Stimulated activated naive B cell treated with anti-CD40 and anti-IgM and Interleukin-4, amounts not matched to agents 10 μg/mL and 1 μg/mL and 100 μg/mL, for 72 hours (primary cell): ENCODE data around the gene HEG1.
A peak's percentile ranks its signal among the peaks of the same experiment; 100 is the strongest.

Source experiments
- ATAC-seq, 2 donors: fragments of 150-1000 bp; cut with Tn5 transposase; replicated peaks; 2 replicates each; pipeline ENCODE4 v1.10.0; 2021; ENCODE audit warnings: moderate library complexity in 1 of 2
- DNase-seq: peaks from one replicate; pipeline ENCODE4 v3.0.0; 2021
- H3K27ac Mint-ChIP-seq: one replicate; pipeline ENCODE4 v1.8.0; 2022; ENCODE audit warnings: mild to moderate bottlenecking, mixed read lengths
- H3K27me3 Mint-ChIP-seq, 2 donors: one replicate each; pipeline ENCODE4 v1.8.0; 2022; ENCODE audit warnings: mixed read lengths in 2 of 2
- H3K36me3 Mint-ChIP-seq, 2 donors: one replicate each; pipeline ENCODE4 v1.8.0; 2022; ENCODE audit warnings: mixed read lengths in 2 of 2, mild to moderate bottlenecking in 1 of 2
- H3K4me1 Mint-ChIP-seq, 2 donors: one replicate each; pipeline ENCODE4 v1.8.0; 2022; ENCODE audit warnings: mixed read lengths in 2 of 2, mild to moderate bottlenecking in 1 of 2
- H3K4me3 Mint-ChIP-seq, 2 donors: one replicate each; pipeline ENCODE4 v1.8.0; 2022; ENCODE audit warnings: mild to moderate bottlenecking in 2 of 2, mixed read lengths in 2 of 2, moderate library complexity in 1 of 2
- H3K9me3 Mint-ChIP-seq, 2 donors: one replicate each; pipeline ENCODE4 v1.8.0; 2022; ENCODE audit warnings: mixed read lengths in 2 of 2, mild to moderate bottlenecking in 1 of 2

HEG1 gene

DNA sequence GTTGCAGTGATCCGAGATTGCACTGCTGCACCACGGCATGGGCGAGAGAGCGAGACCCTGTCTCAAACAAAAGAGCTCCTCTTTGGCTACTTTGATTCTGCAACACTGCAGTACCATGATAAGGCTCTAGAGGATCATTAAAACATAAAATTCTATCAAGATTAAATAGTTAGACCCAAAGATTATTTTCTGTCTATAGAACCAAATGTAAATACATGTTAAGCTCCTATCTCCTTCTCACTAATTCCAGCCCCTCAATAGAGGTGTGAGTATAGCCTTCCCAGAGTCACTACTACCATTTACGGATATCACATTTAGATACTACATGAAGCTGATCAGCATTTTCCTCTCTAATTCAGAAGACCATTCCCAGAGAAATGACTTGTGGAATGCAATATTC is 116.9 kb downstream of the HEG1 start:
- no peaks in the 10 kb centered on the region for H3K36me3 Mint-ChIP-seq
- no peak overlapping the region for H3K4me3 Mint-ChIP-seq
- H3K27ac Mint-ChIP-seq, result no peak overlapping the region
- ATAC-seq, result no peak
- H3K4me1 Mint-ChIP-seq, result no peaks in the 10 kb centered on the region
- DNase-seq, result no peak
- peaks cover 17 to 18% of the 10 kb centered on the region in 2 donors for H3K27me3 Mint-ChIP-seq
- H3K9me3 Mint-ChIP-seq, result no peaks in the 10 kb centered on the region

GRCh38 chr3:124937049-124937448 is 118.7 kb downstream of the HEG1 start:
- DNase-seq (no peak), ATAC-seq (no peak)
- Mint-ChIP-seq H3K36me3 (no peaks in the 10 kb centered on the region), H3K9me3 (no peaks in the 10 kb centered on the region), H3K4me3 (no peak overlapping the region), H3K27me3 (peaks cover 21 to 30% of the 10 kb centered on the region in 2 donors), H3K27ac (no peak overlapping the region), H3K4me1 (no peaks in the 10 kb centered on the region)

- no peak overlapping the region for H3K4me3 Mint-ChIP-seq
- no peaks in the 10 kb centered on the region for H3K36me3 Mint-ChIP-seq
- no peaks in the 10 kb centered on the region for H3K4me1 Mint-ChIP-seq
- H3K27me3 Mint-ChIP-seq, result peaks cover 21 to 30% of the 10 kb centered on the region in 2 donors
- ATAC-seq (no peak), DNase-seq (no peak)
- no peak overlapping the region for H3K27ac Mint-ChIP-seq
- no peaks in the 10 kb centered on the region for H3K9me3 Mint-ChIP-seq
These were observed 119.8 kb downstream of the HEG1 start for GRCh38 chr3:124935794-124936542.

DNA sequence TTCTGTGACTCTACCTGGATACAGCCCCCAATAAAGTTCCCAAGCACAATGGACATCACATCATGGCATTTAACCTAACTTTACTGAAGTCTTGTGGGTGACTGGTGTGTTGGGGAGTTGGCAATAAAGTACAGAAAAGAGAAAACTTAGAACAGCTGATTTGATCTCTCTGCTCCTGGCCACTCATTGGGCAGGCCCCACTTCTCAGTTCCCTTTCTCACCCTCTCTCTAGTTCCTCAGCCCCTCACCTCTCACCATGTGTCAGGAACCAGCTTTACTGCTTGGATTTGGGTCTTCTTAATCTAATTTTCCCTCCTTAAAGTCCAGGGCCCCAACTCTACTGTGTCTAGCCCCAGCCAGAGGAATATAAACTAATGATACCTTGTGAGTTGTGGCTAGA is 120.5 kb downstream of the HEG1 start:
- H3K36me3 Mint-ChIP-seq, result no peaks in the 10 kb centered on the region

DNA sequence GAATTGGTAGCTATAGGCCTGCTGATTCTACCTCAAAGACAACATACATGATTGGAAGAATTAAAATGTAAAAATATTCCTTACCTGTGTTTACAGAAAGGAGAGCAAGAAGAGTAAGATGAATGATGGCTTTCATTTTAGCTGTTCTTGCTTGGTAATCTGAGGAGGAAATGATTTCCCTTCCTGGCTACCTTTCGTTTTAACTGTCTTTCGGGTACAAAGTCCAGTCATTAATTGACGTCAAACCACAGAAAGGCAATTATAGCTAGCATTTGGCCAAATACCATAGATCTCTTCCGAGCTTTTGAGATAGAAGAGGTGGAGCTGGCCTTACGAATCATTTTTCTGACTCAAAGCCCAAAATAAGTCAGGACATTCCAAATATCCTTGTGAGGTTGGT is 121.2 kb downstream of the HEG1 start, which contains the start of gene MUC13:
Gene MUC13 (minus strand): TSS at position 175 of the 400 bp plus-strand sequence. CDS start 39 bp downstream, at position 136.
- no peak within 1 kb of the TSS for H3K27ac Mint-ChIP-seq
- no peaks in the 10 kb centered on the region for H3K36me3 Mint-ChIP-seq

More for the DNA sequence above, 120.5 kb downstream of the HEG1 start:
- Mint-ChIP-seq H3K27me3 (peaks cover 21 to 30% of the 10 kb centered on the region in 2 donors), H3K27ac (no peak overlapping the region), H3K9me3 (no peaks in the 10 kb centered on the region), H3K4me1 (no peaks in the 10 kb centered on the region), H3K4me3 (no peak overlapping the region)
- peak; percentile 67 to 76 for ATAC-seq
- DNase-seq, result no peak

DNA sequence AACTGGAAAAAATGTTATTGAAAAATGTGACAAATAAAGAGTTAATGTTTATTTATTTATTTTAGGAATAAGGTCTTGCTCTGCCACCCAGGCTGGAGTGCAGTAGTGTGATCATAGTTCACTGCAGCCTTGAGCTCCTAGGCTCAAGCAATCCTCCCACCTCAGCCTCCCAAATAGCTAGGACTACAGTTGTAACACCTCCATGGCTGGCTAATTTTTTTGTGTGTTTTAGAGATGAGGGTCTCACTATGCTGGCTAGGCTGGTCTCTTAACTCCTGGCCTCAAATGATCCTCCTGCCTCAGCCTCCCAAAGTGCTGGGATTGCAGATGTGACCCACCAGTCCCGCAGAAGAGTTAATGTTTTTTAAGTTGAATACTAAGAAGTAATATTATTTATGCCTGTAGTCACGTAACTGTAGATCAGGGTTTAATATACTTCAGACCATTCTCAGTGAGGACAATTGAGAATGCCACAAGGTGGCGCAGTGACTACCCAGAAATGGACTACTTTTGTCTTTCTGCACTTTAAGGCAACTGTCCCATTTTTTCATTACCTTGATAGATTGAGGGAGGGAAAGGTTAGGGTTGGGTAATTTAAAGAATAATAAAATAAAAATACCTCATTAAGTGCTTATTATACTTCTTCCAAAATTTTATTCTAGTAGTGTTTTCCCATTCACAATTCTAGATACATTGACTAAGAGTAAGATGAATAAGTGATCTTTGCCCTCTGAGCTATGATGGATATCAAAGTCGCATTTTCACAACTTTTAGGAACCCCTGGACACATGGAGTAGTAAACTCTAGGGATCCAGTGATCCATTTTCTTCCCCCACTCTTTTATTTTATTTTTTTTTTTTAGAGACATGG is 127.2 kb downstream of the HEG1 start:
- H3K27me3 Mint-ChIP-seq, result peaks cover 10 to 12% of the 10 kb centered on the region in 2 donors
- DNase-seq, result peak; percentile 38
- ATAC-seq, result peak; percentile 62 to 67
- no peaks in the 10 kb centered on the region for H3K4me1 Mint-ChIP-seq
- no peak overlapping the region for H3K27ac Mint-ChIP-seq
- H3K36me3 Mint-ChIP-seq, result no peaks in the 10 kb centered on the region
- no peaks in the 10 kb centered on the region for H3K9me3 Mint-ChIP-seq
- H3K4me3 Mint-ChIP-seq, result no peak overlapping the region

More for the DNA sequence above, 121.2 kb downstream of the HEG1 start, which contains the start of gene MUC13:
- no peaks in the 10 kb centered on the region for H3K4me1 Mint-ChIP-seq
- no peak within 1 kb of the TSS for H3K4me3 Mint-ChIP-seq
- H3K27me3 Mint-ChIP-seq, result peaks cover 16 to 23% of the 10 kb centered on the region in 2 donors
- DNase-seq (no peak), ATAC-seq (no peak)
- no peaks in the 10 kb centered on the region for H3K9me3 Mint-ChIP-seq

- H3K36me3 Mint-ChIP-seq, result no peaks in the 10 kb centered on the region
These were observed 128.2 kb downstream of the HEG1 start for GRCh38 chr3:124927574-124928045.

DNA sequence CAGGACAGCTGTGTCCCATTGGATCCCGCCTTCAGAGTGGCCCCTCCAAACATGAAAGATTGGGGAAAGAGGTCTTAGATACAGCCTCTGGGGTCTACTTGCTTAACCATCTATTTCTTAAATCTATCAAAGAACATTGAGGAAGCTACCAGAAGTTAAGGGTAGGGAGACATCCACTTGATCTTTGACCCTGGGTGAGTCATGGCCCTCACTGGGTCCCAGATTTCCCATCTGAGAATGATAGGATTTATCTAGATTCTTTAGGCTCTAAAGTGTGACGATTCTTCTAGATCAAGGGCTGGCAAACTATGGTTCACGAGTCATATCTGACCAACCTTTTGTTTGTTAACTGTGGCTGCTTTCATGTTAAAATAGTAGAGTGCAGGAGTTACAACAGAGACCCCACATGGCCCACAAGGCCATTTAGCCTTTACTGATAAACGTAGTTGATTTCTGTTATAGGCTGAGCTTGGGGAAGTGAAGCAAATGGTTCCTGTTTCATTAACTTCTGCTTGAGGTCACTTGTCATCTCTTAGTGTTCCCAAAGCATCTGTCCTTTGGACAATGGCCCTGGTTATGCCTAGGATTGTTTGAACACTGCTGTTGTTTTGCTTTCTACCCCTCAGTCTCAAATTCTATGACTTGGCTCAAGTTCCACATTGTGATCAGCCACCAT is 129.2 kb downstream of the HEG1 start:
- Mint-ChIP-seq H3K27ac (no peak overlapping the region), H3K36me3 (no peaks in the 10 kb centered on the region), H3K4me3 (no peak overlapping the region), H3K9me3 (no peaks in the 10 kb centered on the region), H3K4me1 (no peaks in the 10 kb centered on the region), H3K27me3 (peaks cover 0 to 9% of the 10 kb centered on the region in 2 donors)
- DNase-seq (no peak), ATAC-seq (peak in 1 of 2 donors; percentile 33)

More at GRCh38 chr3:124927574-124928045, 128.2 kb downstream of the HEG1 start:
- H3K4me1 Mint-ChIP-seq, result no peaks in the 10 kb centered on the region
- ATAC-seq (no peak), DNase-seq (no peak)
- no peak overlapping the region for H3K4me3 Mint-ChIP-seq
- H3K9me3 Mint-ChIP-seq, result no peaks in the 10 kb centered on the region
- peaks cover 2 to 9% of the 10 kb centered on the region in 2 donors for H3K27me3 Mint-ChIP-seq
- no peak overlapping the region for H3K27ac Mint-ChIP-seq

DNA sequence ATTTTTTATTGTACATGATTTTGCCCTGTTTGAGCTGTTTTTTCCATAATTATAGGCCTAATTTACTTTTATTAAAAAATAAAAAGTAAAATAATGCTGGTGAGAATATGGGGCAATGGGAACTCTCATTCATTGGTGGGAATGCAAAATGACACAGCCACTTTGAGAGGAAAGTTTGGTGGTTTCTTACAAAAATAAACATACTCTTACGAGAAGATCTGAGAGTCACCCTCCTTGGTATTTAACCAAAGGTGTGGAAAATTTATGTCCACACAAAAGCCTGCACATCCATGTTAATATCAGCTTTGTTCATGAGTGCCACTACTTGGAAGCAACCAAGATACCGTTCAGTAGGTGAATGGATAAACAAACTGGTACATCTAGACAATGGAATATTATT is 131.1 kb downstream of the HEG1 start:
- ATAC-seq (no peak), DNase-seq (no peak)
- Mint-ChIP-seq H3K27me3 (peaks cover 0 to 10% of the 10 kb centered on the region in 2 donors), H3K27ac (no peak overlapping the region), H3K4me3 (no peak overlapping the region), H3K4me1 (no peaks in the 10 kb centered on the region), H3K36me3 (no peaks in the 10 kb centered on the region), H3K9me3 (no peaks in the 10 kb centered on the region)

GRCh38 chr3:124923833-124924232 is 132.0 kb downstream of the HEG1 start:
- no peak overlapping the region for H3K27ac Mint-ChIP-seq
- no peaks in the 10 kb centered on the region for H3K36me3 Mint-ChIP-seq
- peaks cover 3 to 17% of the 10 kb centered on the region in 2 donors for H3K27me3 Mint-ChIP-seq
- H3K4me3 Mint-ChIP-seq, result no peak overlapping the region
- no peaks in the 10 kb centered on the region for H3K4me1 Mint-ChIP-seq
- no peak for ATAC-seq
- no peaks in the 10 kb centered on the region for H3K9me3 Mint-ChIP-seq
- no peak for DNase-seq

DNA sequence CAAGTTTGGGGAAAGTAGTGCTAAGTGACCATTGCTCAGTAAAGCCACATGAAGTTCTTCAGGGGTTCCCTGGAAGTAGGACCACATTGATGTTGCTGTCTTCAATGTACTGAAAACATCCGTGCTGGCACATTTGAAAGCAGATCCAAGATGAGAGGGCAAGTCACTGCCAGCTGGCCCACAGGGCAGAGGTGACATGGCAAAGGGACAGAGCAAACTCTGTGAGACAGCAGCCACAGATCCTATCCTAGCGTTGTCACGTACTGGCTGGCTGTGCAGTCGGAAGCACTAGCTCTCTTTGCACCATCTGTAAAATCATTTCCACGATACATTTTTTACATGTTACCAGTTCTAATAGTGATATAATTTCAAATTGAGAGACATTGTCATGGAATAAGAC is 135.1 kb downstream of the HEG1 start:
- Mint-ChIP-seq H3K27me3 (peaks cover 20 to 23% of the 10 kb centered on the region in 2 donors), H3K9me3 (no peaks in the 10 kb centered on the region)

GRCh38 chr3:124919756-124920155 is 136.0 kb downstream of the HEG1 start:
- DNase-seq (no peak), ATAC-seq (no peak)
- no peak overlapping the region for H3K4me3 Mint-ChIP-seq
- H3K27me3 Mint-ChIP-seq, result peaks cover 20% of the 10 kb centered on the region in 2 donors
- H3K9me3 Mint-ChIP-seq, result no peaks in the 10 kb centered on the region
- H3K4me1 Mint-ChIP-seq, result no peaks in the 10 kb centered on the region
- H3K27ac Mint-ChIP-seq, result no peak overlapping the region
- no peaks in the 10 kb centered on the region for H3K36me3 Mint-ChIP-seq

More for the DNA sequence above, 135.1 kb downstream of the HEG1 start:
- no peaks in the 10 kb centered on the region for H3K36me3 Mint-ChIP-seq
- no peak overlapping the region for H3K27ac Mint-ChIP-seq
- ATAC-seq, result no peak
- no peak overlapping the region for H3K4me3 Mint-ChIP-seq
- DNase-seq, result no peak
- H3K4me1 Mint-ChIP-seq, result no peaks in the 10 kb centered on the region

GRCh38 chr3:124918524-124918923 is 137.3 kb downstream of the HEG1 start:
- Mint-ChIP-seq H3K4me1 (no peaks in the 10 kb centered on the region), H3K36me3 (no peaks in the 10 kb centered on the region), H3K9me3 (no peaks in the 10 kb centered on the region), H3K27ac (no peak overlapping the region), H3K27me3 (peaks cover 20 to 22% of the 10 kb centered on the region in 2 donors), H3K4me3 (no peak overlapping the region)
- DNase-seq, result no peak
- no peak for ATAC-seq

DNA sequence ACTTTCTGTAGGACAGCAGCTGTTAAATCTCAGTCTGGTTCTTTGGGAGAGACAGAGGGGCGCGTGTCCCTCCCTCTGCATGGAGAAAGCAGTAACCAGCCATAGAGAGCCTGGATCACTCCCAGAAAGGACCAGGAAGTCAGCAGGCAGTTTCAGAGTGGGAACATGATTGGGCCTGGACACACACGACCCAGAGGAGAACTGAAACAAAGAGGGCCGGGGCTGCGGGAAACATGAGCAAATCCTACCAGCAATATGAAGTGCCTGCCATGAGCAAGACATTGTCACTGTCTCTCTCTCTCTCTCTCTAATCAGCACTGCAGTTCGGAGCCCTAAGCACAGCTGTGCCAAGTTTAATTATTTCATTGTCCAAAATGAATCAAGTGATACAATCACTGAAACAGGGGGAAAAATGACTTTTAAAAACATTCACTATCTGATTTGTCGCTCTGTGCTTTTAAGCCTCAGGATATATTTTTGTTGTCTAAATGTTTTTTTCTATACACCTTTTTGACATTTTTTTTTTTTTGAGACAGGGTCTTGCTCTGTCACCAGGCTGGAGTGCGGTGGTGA is 138.9 kb downstream of the HEG1 start:
- Mint-ChIP-seq H3K4me3 (no peak overlapping the region), H3K27me3 (peaks cover 20 to 32% of the 10 kb centered on the region in 2 donors)
- no peak for ATAC-seq

More for the DNA sequence above, 138.9 kb downstream of the HEG1 start:
- no peak for DNase-seq
- Mint-ChIP-seq H3K4me1 (no peaks in the 10 kb centered on the region), H3K36me3 (no peaks in the 10 kb centered on the region), H3K9me3 (no peaks in the 10 kb centered on the region), H3K27ac (no peak overlapping the region)
